ENCODE data around the gene ZNF613. TPM values are rescaled to one million over a fixed set of nuclear protein-coding genes. Genes with fewer than 3 reads are reported as not detected.
A peak's percentile ranks its signal among the peaks of the same experiment; 100 is the strongest.
"Not testable (repeated sequence)": the region's sequence is repeated elsewhere in the genome, so short reads cannot be mapped to it uniquely, and the experiment has no call there.

The ZNF613 gene
- total RNA-seq (2014; rRNA removed; shearing (Covaris generic)): 1.3 and 2.8 TPM in 2 replicates

GRCh38 chr19:51926784-51927741 is at the start of gene ZNF613:
TSS of gene ZNF613 (plus strand) at chr19:51927472. CDS start at chr19:51936221, 8,749 bp downstream.
- DNase-seq (ENCODE audit: low spot score): peak; percentile 88

- no peak for DNase-seq (ENCODE audit: low spot score)
These were observed 44.8 kb upstream of the ZNF613 start for GRCh38 chr19:51882518-51882917.

GRCh38 chr19:51884713-51885112 is 42.6 kb upstream of the ZNF613 start:
- no peak for DNase-seq (ENCODE audit: low spot score)

- DNase-seq (ENCODE audit: low spot score): peak; percentile 60
These were observed 39.5 kb upstream of the ZNF613 start, which contains the start of gene ZNF577 for GRCh38 chr19:51887522-51888498. TSS of gene ZNF577 (minus strand) at chr19:51887951. CDS start at chr19:51880382, 7,569 bp downstream.

- no peak for DNase-seq (ENCODE audit: low spot score)
These were observed 37.3 kb upstream of the ZNF613 start for GRCh38 chr19:51889934-51890333.

- DNase-seq (ENCODE audit: low spot score): no peak
These were observed 36.0 kb upstream of the ZNF613 start for GRCh38 chr19:51891193-51891747.

- no peak for DNase-seq (ENCODE audit: low spot score)
These were observed 25.4 kb upstream of the ZNF613 start for GRCh38 chr19:51901860-51902259.

GRCh38 chr19:51903192-51903591 is 24.1 kb upstream of the ZNF613 start:
- no peak for DNase-seq (ENCODE audit: low spot score)

GRCh38 chr19:51904331-51905165 is 22.7 kb upstream of the ZNF613 start, which contains the start of gene ZNF649:
TSS of gene ZNF649 (minus strand) at chr19:51905017. CDS start at chr19:51900107, 4,910 bp downstream.
- peak; percentile 57 for DNase-seq (ENCODE audit: low spot score)

GRCh38 chr19:51905206-51905605 is 22.1 kb upstream of the ZNF613 start:
- DNase-seq (ENCODE audit: low spot score): no peak

GRCh38 chr19:51905639-51906038 is 21.6 kb upstream of the ZNF613 start:
- DNase-seq (ENCODE audit: low spot score): not testable (repeated sequence)

GRCh38 chr19:51906108-51906507 is 21.2 kb upstream of the ZNF613 start:
- DNase-seq (ENCODE audit: low spot score): not testable (repeated sequence)

GRCh38 chr19:51907981-51908380 is 19.3 kb upstream of the ZNF613 start:
- not testable (repeated sequence) for DNase-seq (ENCODE audit: low spot score)

- DNase-seq (ENCODE audit: low spot score): no peak
These were observed 11.9 kb upstream of the ZNF613 start for GRCh38 chr19:51915324-51915867.

- DNase-seq (ENCODE audit: low spot score): no peak
These were observed 11.1 kb upstream of the ZNF613 start for GRCh38 chr19:51916167-51916566.

- no peak for DNase-seq (ENCODE audit: low spot score)
These were observed 7.7 kb upstream of the ZNF613 start for GRCh38 chr19:51919606-51920005.

- no peak for DNase-seq (ENCODE audit: low spot score)
These were observed 5.3 kb upstream of the ZNF613 start for GRCh38 chr19:51921949-51922348.

GRCh38 chr19:51926426-51926783 is 867 bp upstream of the ZNF613 start:
- DNase-seq (ENCODE audit: low spot score): no peak

- no peak for DNase-seq (ENCODE audit: low spot score)
These were observed 587 bp downstream of the ZNF613 start for GRCh38 chr19:51927859-51928258.

- no peak for DNase-seq (ENCODE audit: low spot score)
These were observed 4.6 kb downstream of the ZNF613 start for GRCh38 chr19:51931921-51932320.

Data from HT-29 (cell line).